GM23338 (cell line): ENCODE data around the gene APCDD1L. TPM values are rescaled to one million over a fixed set of nuclear protein-coding genes. Genes with fewer than 3 reads are reported as not detected.

Source experiments
- ATAC-seq: fragments of 200-7000 bp; cut with Tn5 transposase; 3 replicates; pipeline ENCODE4 v1.9.1; 2020
- DNase-seq: peaks from one replicate; pipeline ENCODE4 v3.0.0-alpha.2; 2015; ENCODE audit warnings: low spot score
- H2AFZ ChIP-seq: fragments of 200-600 bp; sonication (generic); 2 replicates; pipeline ENCODE4 v1.8.0; 2016; ENCODE audit warnings: antibody characterized with exemption, mild to moderate bottlenecking, moderate library complexity
- H3F3A ChIP-seq: fragments of 200-600 bp; sonication (generic); replicated peaks from 2 replicates; pipeline ENCODE4 v1.8.0; 2017; ENCODE audit warnings: antibody characterized with exemption, mixed run types, low read depth
- H3K27ac ChIP-seq: fragments of 200-600 bp; sonication (generic); 2 replicates; pipeline ENCODE4 v1.6.1; 2016; ENCODE audit warnings: low read depth
- H3K27me3 ChIP-seq: fragments of 200-600 bp; sonication (generic); 2 replicates; pipeline ENCODE4 v1.8.0; 2016; ENCODE audit warnings: mild to moderate bottlenecking, mixed run types, moderate library complexity; ENCODE audit not compliant: insufficient read depth
- H3K36me3 ChIP-seq: fragments of 200-600 bp; sonication (generic); 2 replicates; pipeline ENCODE4 v1.8.0; 2016; ENCODE audit warnings: mild to moderate bottlenecking; ENCODE audit not compliant: insufficient read depth
- H3K4me1 ChIP-seq: fragments of 200-600 bp; sonication (generic); 2 replicates; pipeline ENCODE4 v1.8.0; 2016; ENCODE audit warnings: mild to moderate bottlenecking, moderate library complexity; ENCODE audit not compliant: insufficient read depth
- H3K4me2 ChIP-seq: fragments of 200-600 bp; sonication (generic); 2 replicates; pipeline ENCODE4 v1.7.1; 2017; ENCODE audit warnings: mixed run types
- H3K4me3 ChIP-seq: fragments of 200-600 bp; sonication (generic); 2 replicates; pipeline ENCODE4 v1.6.1; 2016; ENCODE audit warnings: mixed run types
- H3K79me2 ChIP-seq: fragments of 200-600 bp; sonication (generic); replicated peaks from 2 replicates; pipeline ENCODE4 v1.8.0; 2017; ENCODE audit warnings: mild to moderate bottlenecking; ENCODE audit not compliant: insufficient read depth
- H3K9me2 ChIP-seq: fragments of 200-600 bp; sonication (generic); 2 replicates; pipeline ENCODE4 v1.8.0; 2017; ENCODE audit not compliant: insufficient read depth
- H4K20me1 ChIP-seq: fragments of 200-600 bp; sonication (generic); replicated peaks from 2 replicates; pipeline ENCODE4 v1.8.0; 2017; ENCODE audit warnings: mild to moderate bottlenecking; ENCODE audit not compliant: insufficient read depth
- H3K27ac Mint-ChIP-seq: 2 replicates; pipeline ENCODE4 v1.8.0; 2020; ENCODE audit warnings: inconsistent platforms, mild to moderate bottlenecking, moderate library complexity, mixed read lengths
- H3K27me3 Mint-ChIP-seq: 3 replicates; pipeline ENCODE4 v1.8.0; 2022; ENCODE audit warnings: low read depth, mild to moderate bottlenecking, moderate library complexity, mixed read lengths, inconsistent platforms; ENCODE audit not compliant: insufficient read depth, poor library complexity
- H3K36me3 Mint-ChIP-seq: 3 replicates; pipeline ENCODE4 v1.8.0; 2021; ENCODE audit warnings: low read depth, mild to moderate bottlenecking, inconsistent platforms, moderate library complexity, mixed read lengths
- H3K4me1 Mint-ChIP-seq: 3 replicates; pipeline ENCODE4 v1.8.0; 2020; ENCODE audit warnings: mild to moderate bottlenecking, inconsistent platforms, mixed read lengths
- H3K4me3 Mint-ChIP-seq: 3 replicates; pipeline ENCODE4 v1.8.0; 2021; ENCODE audit warnings: moderate library complexity, mild to moderate bottlenecking, inconsistent platforms, mixed read lengths
- H3K9me3 Mint-ChIP-seq: 3 replicates; pipeline ENCODE4 v1.8.0; 2020; ENCODE audit warnings: moderate library complexity, mild to moderate bottlenecking, inconsistent platforms, mixed read lengths
- CTCF ChIP-seq, 2 experiments: fragments of 200-600 bp in 1 of 2; sonication (generic) in 1 of 2; conservative IDR thresholded peaks; 2 replicates each; pipeline versions ENCODE4 v1.5.1 to v1.6.1; 2016 to 2017; ENCODE audit warnings: antibody characterized with exemption in 2 of 2, low read depth in 2 of 2, mild to moderate bottlenecking in 2 of 2, moderate library complexity in 1 of 2
- ETS1 ChIP-seq: IDR thresholded peaks from 2 replicates; pipeline ENCODE4 v1.6.1; 2016; ENCODE audit warnings: antibody characterized with exemption
- EZH2 ChIP-seq: fragments of 200-600 bp; sonication (generic); IDR thresholded peaks from one replicate; pipeline ENCODE4 v1.8.0; 2017; ENCODE audit warnings: antibody characterized with exemption, mild to moderate bottlenecking, low read depth; ENCODE audit not compliant: unreplicated experiment
- NANOG ChIP-seq: IDR thresholded peaks from 2 replicates; pipeline ENCODE4 v1.6.1; 2016; ENCODE audit warnings: antibody characterized with exemption, borderline replicate concordance
- ZNF462 ChIP-seq: fragments of 250-450 bp; sonication (Bioruptor Pico); IDR thresholded peaks from 2 replicates; pipeline ENCODE4 v1.5.0; 2020; ENCODE audit warnings: mild to moderate bottlenecking, moderate library complexity
- polyA plus RNA-seq: library from polyadenylated mRNA; unstranded; fragments of >200 nt; fragmentation: Nextera tagmentation; extraction: Ambion mirVana; gene quantifications from 2 replicates; pipeline ENCODE4 v1.2.1, GENCODE V29; 2016
- total RNA-seq: library from RNA; depleted of rRNA; stranded (reverse); fragments of >200 nt; shearing (Covaris generic); gene quantifications from 2 replicates; pipeline ENCODE4 v1.2.3, GENCODE V29; 2014

APCDD1L gene
- total and polyA plus RNA-seq, 2 experiments from 2014 or later: 1.8 to 4.6 TPM

- TF ChIP-seq ZNF462: no peak
- TF ChIP-seq EZH2: no peak
- TF ChIP-seq CTCF (conservative IDR thresholded peaks at IDR 0.05; ENCODE audit: low read depth in 2 of 2): no peak
- TF ChIP-seq NANOG: no peak
- TF ChIP-seq ETS1: no peak
These were observed 18.0 kb downstream of the APCDD1L start (continued) for GRCh38 chr20:58497076-58497641.

- no peak for DNase-seq
- H3K9me3 Mint-ChIP-seq: peaks cover 11% of the 10 kb centered on the region
- ATAC-seq: no peak
These were observed 18.8 kb downstream of the APCDD1L start for GRCh38 chr20:58496429-58496769.

More at GRCh38 chr20:58496429-58496769, 18.8 kb downstream of the APCDD1L start:
- peaks cover 6% of the 10 kb centered on the region for H3K27me3 Mint-ChIP-seq
- H3F3A ChIP-seq: 0 out of 2 replicates have a peak, but pooled peaks cover 4% of the 10 kb centered on the region
- no peak overlapping the region for H2AFZ ChIP-seq
- H3K4me2 ChIP-seq: no peak overlapping the region
- H3K36me3 ChIP-seq: no peaks in the 10 kb centered on the region
- no peaks in the 10 kb centered on the region for H3K27me3 ChIP-seq
- no peak overlapping the region for H3K27ac Mint-ChIP-seq
- H3K36me3 Mint-ChIP-seq: peaks cover 2% of the 10 kb centered on the region; the same call in 2 of the 3 replicates
- peaks cover 7% of the 10 kb centered on the region; the same call in 2 of the 3 replicates for H3K4me1 Mint-ChIP-seq
- H3K4me1 ChIP-seq: no peaks in the 10 kb centered on the region
- H3K79me2 ChIP-seq: no peaks in the 10 kb centered on the region
- no peak overlapping the region for H3K4me3 Mint-ChIP-seq
- no peaks in the 10 kb centered on the region for H4K20me1 ChIP-seq
- H3K9me2 ChIP-seq: no peaks in the 10 kb centered on the region
- H3K4me3 ChIP-seq: no peak overlapping the region
- H3K27ac ChIP-seq: no peak overlapping the region
- no peak for TF ChIP-seq CTCF (conservative IDR thresholded peaks at IDR 0.05; ENCODE audit: low read depth in 2 of 2)
